ENCODE measurements around the gene VOPP1. TPM values are rescaled to one million over a fixed set of nuclear protein-coding genes. Genes with fewer than 3 reads are reported as not detected.
"Not testable (repeated sequence)": the region's sequence is repeated elsewhere in the genome, so short reads cannot be mapped to it uniquely, and the experiment has no call there.

The VOPP1 gene
- 10 to 100 TPM; 64.9 to 67.2 TPM for total RNA-seq

- Mint-ChIP-seq H3K36me3 (peaks cover 7% of the 10 kb centered on the region), H3K4me3 (peak within 1 kb of the TSS; percentile 89), H3K27me3 (no peaks in the 10 kb centered on the region), H3K4me1 (ENCODE audit: low read depth) (peaks cover 67% of the 10 kb centered on the region), H3K27ac (peak within 1 kb of the TSS; percentile 93), H3K9me3 (no peaks in the 10 kb centered on the region)
- intact Hi-C loops (cut with micrococcal nuclease) = loop anchor here (5.0 kb wide), 3 partner anchors 490 to 575 kb away; partner anchors contain the start of genes CHCHD2 and SUMF2
- POLR2A ChIA-PET = interaction anchor here (1.0 to 9.2 kb wide), 5 partner anchors 14 to 263 kb away, joined by 3 to 128 read pairs (median 5); no protein-coding TSS in a partner anchor
- DNase-seq = peak; percentile 66
- CTCF ChIA-PET = interaction anchor here (1.2 to 2.0 kb wide), 2 partner anchors 26 to 38 kb away, joined by 3 to 7 read pairs; no protein-coding TSS in a partner anchor
Measured at GRCh38 chr7:55572378-55573233, at the start of gene VOPP1. Gene VOPP1 (minus strand): TSS chr7:55572502. CDS start chr7:55572324, 178 bp downstream.

GRCh38 chr7:55618913-55619312 lies 46.6 kb upstream of the VOPP1 start:
- Mint-ChIP-seq H3K36me3 (peaks cover 6% of the 10 kb centered on the region), H3K27me3 (peaks cover 5% of the 10 kb centered on the region), H3K27ac (no peak overlapping the region), H3K9me3 (peaks cover 6% of the 10 kb centered on the region), H3K4me1 (ENCODE audit: low read depth) (no peaks in the 10 kb centered on the region), H3K4me3 (no peak overlapping the region)
- ChIA-PET CTCF (no interaction called here), POLR2A (no interaction called here)
- intact Hi-C loops (cut with micrococcal nuclease) = no loop called here
- no peak for DNase-seq

GRCh38 chr7:55614365-55615064 lies 42.2 kb upstream of the VOPP1 start:
- CTCF ChIA-PET; H3K4me1 Mint-ChIP-seq (ENCODE audit: low read depth); H3K27me3 Mint-ChIP-seq; H3K27ac Mint-ChIP-seq; H3K9me3 Mint-ChIP-seq; POLR2A ChIA-PET; H3K36me3 Mint-ChIP-seq; H3K4me3 Mint-ChIP-seq; intact Hi-C loops (cut with micrococcal nuclease); DNase-seq: not testable (repeated sequence)

- H3K4me3 Mint-ChIP-seq; H3K4me1 Mint-ChIP-seq (ENCODE audit: low read depth); POLR2A ChIA-PET; H3K36me3 Mint-ChIP-seq; CTCF ChIA-PET; H3K9me3 Mint-ChIP-seq; intact Hi-C loops (cut with micrococcal nuclease); DNase-seq; H3K27me3 Mint-ChIP-seq; H3K27ac Mint-ChIP-seq: not testable (repeated sequence)
Measured at GRCh38 chr7:55609726-55610125, 37.4 kb upstream of the VOPP1 start.

- DNase-seq; H3K4me3 Mint-ChIP-seq; H3K27ac Mint-ChIP-seq; POLR2A ChIA-PET; H3K36me3 Mint-ChIP-seq; CTCF ChIA-PET; H3K4me1 Mint-ChIP-seq (ENCODE audit: low read depth); H3K9me3 Mint-ChIP-seq; intact Hi-C loops (cut with micrococcal nuclease); H3K27me3 Mint-ChIP-seq: not testable (repeated sequence)
Measured at GRCh38 chr7:55605661-55606060, 33.4 kb upstream of the VOPP1 start.

GRCh38 chr7:55597944-55598499 lies 25.7 kb upstream of the VOPP1 start:
- POLR2A ChIA-PET, H3K27me3 Mint-ChIP-seq, H3K4me3 Mint-ChIP-seq, H3K36me3 Mint-ChIP-seq, DNase-seq, H3K27ac Mint-ChIP-seq, H3K9me3 Mint-ChIP-seq: not testable (repeated sequence)
- peaks cover 11% of the 10 kb centered on the region for H3K4me1 Mint-ChIP-seq (ENCODE audit: low read depth)
- CTCF ChIA-PET = interaction anchor here (0.8 to 1.9 kb wide), 8 partner anchors 9 to 183 kb away, joined by 3 to 6 read pairs (median 3); no protein-coding TSS in a partner anchor
- intact Hi-C loops (cut with micrococcal nuclease) = loop anchor here (1.0 to 2.0 kb wide), 2 partner anchors 165 to 317 kb away; no protein-coding TSS in a partner anchor

GRCh38 chr7:55597214-55597739 lies 25.0 kb upstream of the VOPP1 start:
- H3K9me3 Mint-ChIP-seq; H3K27me3 Mint-ChIP-seq; H3K36me3 Mint-ChIP-seq; H3K4me3 Mint-ChIP-seq; DNase-seq; H3K27ac Mint-ChIP-seq; POLR2A ChIA-PET; intact Hi-C loops (cut with micrococcal nuclease): not testable (repeated sequence)
- CTCF ChIA-PET = interaction anchor here (0.9 to 1.9 kb wide), 7 partner anchors 10 to 317 kb away, joined by 3 to 7 read pairs (median 4); no protein-coding TSS in a partner anchor
- peaks cover 11% of the 10 kb centered on the region for H3K4me1 Mint-ChIP-seq (ENCODE audit: low read depth)

- Mint-ChIP-seq H3K27ac (no peak overlapping the region), H3K27me3 (peaks cover 4% of the 10 kb centered on the region), H3K4me1 (ENCODE audit: low read depth) (peaks cover 11% of the 10 kb centered on the region), H3K9me3 (no peaks in the 10 kb centered on the region), H3K4me3 (no peak overlapping the region), H3K36me3 (no peaks in the 10 kb centered on the region)
- no peak for DNase-seq
- ChIA-PET CTCF (interaction anchor here (0.7 to 1.0 kb wide), 3 partner anchors 35 to 163 kb away, joined by 3 to 4 read pairs (median 3); no protein-coding TSS in a partner anchor), POLR2A (no interaction called here)
- intact Hi-C loops (cut with micrococcal nuclease) = no loop called here
Measured at GRCh38 chr7:55595511-55595910, 23.2 kb upstream of the VOPP1 start.

GRCh38 chr7:55594870-55595269 lies 22.6 kb upstream of the VOPP1 start:
- POLR2A ChIA-PET = no interaction called here
- Mint-ChIP-seq H3K4me3 (no peak overlapping the region), H3K9me3 (no peaks in the 10 kb centered on the region)

GRCh38 chr7:55594414-55594813 lies 22.1 kb upstream of the VOPP1 start:
- CTCF ChIA-PET = interaction anchor here (1.0 to 2.1 kb wide), 2 partner anchors 115 to 162 kb away, joined by 3 to 10 read pairs; no protein-coding TSS in a partner anchor
- no peak for DNase-seq
- no peaks in the 10 kb centered on the region for H3K36me3 Mint-ChIP-seq
- intact Hi-C loops (cut with micrococcal nuclease) = loop anchor here (5.0 kb wide), 1 partner anchor 227 kb away; the partner anchor contains the start of gene LANCL2
- peaks cover 11% of the 10 kb centered on the region for H3K4me1 Mint-ChIP-seq (ENCODE audit: low read depth)
- H3K27me3 Mint-ChIP-seq = peaks cover 2% of the 10 kb centered on the region
- POLR2A ChIA-PET = no interaction called here
- no peak overlapping the region for H3K27ac Mint-ChIP-seq
- no peak overlapping the region for H3K4me3 Mint-ChIP-seq
- H3K9me3 Mint-ChIP-seq = no peaks in the 10 kb centered on the region

More at GRCh38 chr7:55594870-55595269, 22.6 kb upstream of the VOPP1 start:
- Mint-ChIP-seq H3K36me3 (no peaks in the 10 kb centered on the region), H3K4me1 (ENCODE audit: low read depth) (peaks cover 11% of the 10 kb centered on the region), H3K27me3 (peaks cover 4% of the 10 kb centered on the region), H3K27ac (no peak overlapping the region)
- CTCF ChIA-PET = interaction anchor here (1.0 to 2.1 kb wide), 3 partner anchors 36 to 162 kb away, joined by 3 to 10 read pairs (median 4); no protein-coding TSS in a partner anchor
- intact Hi-C loops (cut with micrococcal nuclease) = loop anchor here (5.0 kb wide), 1 partner anchor 228 kb away; the partner anchor contains the start of gene LANCL2
- no peak for DNase-seq

- CTCF ChIA-PET = interaction anchor here (0.6 to 2.1 kb wide), 18 partner anchors 9 to 311 kb away, joined by 3 to 10 read pairs (median 4); no protein-coding TSS in a partner anchor
- POLR2A ChIA-PET = interaction anchor here (1.3 kb wide), 1 partner anchor 19 kb away, joined by 4 read pairs; no protein-coding TSS in a partner anchor
- H3K4me1 Mint-ChIP-seq (ENCODE audit: low read depth) = peaks cover 11% of the 10 kb centered on the region
- peaks cover 2% of the 10 kb centered on the region for H3K27me3 Mint-ChIP-seq
- H3K27ac Mint-ChIP-seq = no peak overlapping the region
- peak; percentile 84 for DNase-seq
- H3K9me3 Mint-ChIP-seq = no peaks in the 10 kb centered on the region
- no peaks in the 10 kb centered on the region for H3K36me3 Mint-ChIP-seq
- intact Hi-C loops (cut with micrococcal nuclease) = loop anchor here (5.0 kb wide), 1 partner anchor 226 kb away; the partner anchor contains the start of gene LANCL2
- no peak overlapping the region for H3K4me3 Mint-ChIP-seq
Measured at GRCh38 chr7:55593515-55594318, 21.4 kb upstream of the VOPP1 start.

Data from activated CD4-positive, alpha-beta memory T cell treated with anti-CD3 and anti-CD28 coated beads for 36 hours (primary cell).